ENCODE data around the gene SIK2.
A peak's percentile ranks its signal among the peaks of the same experiment; 100 is the strongest.
"Not testable (repeated sequence)": the region's sequence is repeated elsewhere in the genome, so short reads cannot be mapped to it uniquely, and the experiment has no call there.

The SIK2 gene

GRCh38 chr11:111766834-111767142 lies 164.5 kb downstream of the SIK2 start:
- TF ChIP-seq CTCF (IDR thresholded peaks at IDR 0.05; ENCODE audit: low read depth, low read length) = no peak
- peak overlapping the region; percentile 86 for H3K4me3 ChIP-seq (ENCODE audit: low read depth, low read length)
- in situ Hi-C loops (cut with HindIII; ENCODE audit: low sequenced_read_pairs) = no loop called here
- no peak for DNase-seq (ENCODE audit: low read depth, low spot score)

- no peak for DNase-seq (ENCODE audit: low read depth, low spot score)
- no peak for TF ChIP-seq CTCF (IDR thresholded peaks at IDR 0.05; ENCODE audit: low read depth, low read length)
- in situ Hi-C loops (cut with HindIII; ENCODE audit: low sequenced_read_pairs) = no loop called here
Measured at GRCh38 chr11:111770581-111771134, 168.4 kb downstream of the SIK2 start.

GRCh38 chr11:111771205-111771604 lies 169.0 kb downstream of the SIK2 start:
- in situ Hi-C loops (cut with HindIII; ENCODE audit: low sequenced_read_pairs); DNase-seq (ENCODE audit: low read depth, low spot score); H3K4me3 ChIP-seq (ENCODE audit: low read depth, low read length): not testable (repeated sequence)

More at GRCh38 chr11:111770581-111771134, 168.4 kb downstream of the SIK2 start:
- no peak overlapping the region for H3K4me3 ChIP-seq (ENCODE audit: low read depth, low read length)

- DNase-seq (ENCODE audit: low read depth, low spot score) = no peak
- TF ChIP-seq CTCF (IDR thresholded peaks at IDR 0.05; ENCODE audit: low read depth, low read length) = no peak
- in situ Hi-C loops (cut with HindIII; ENCODE audit: low sequenced_read_pairs) = no loop called here
- no peak overlapping the region for H3K4me3 ChIP-seq (ENCODE audit: low read depth, low read length)
Measured at GRCh38 chr11:111772535-111772934, 170.3 kb downstream of the SIK2 start.

- in situ Hi-C loops (cut with HindIII; ENCODE audit: low sequenced_read_pairs) = no loop called here
- H3K4me3 ChIP-seq (ENCODE audit: low read depth, low read length) = no peak overlapping the region
- peak; percentile 53 for DNase-seq (ENCODE audit: low read depth, low spot score)
- no peak for TF ChIP-seq CTCF (IDR thresholded peaks at IDR 0.05; ENCODE audit: low read depth, low read length)
Measured at GRCh38 chr11:111774955-111775710, 172.9 kb downstream of the SIK2 start.

- H3K4me3 ChIP-seq (ENCODE audit: low read depth, low read length) = no peak overlapping the region
- DNase-seq (ENCODE audit: low read depth, low spot score) = no peak
- TF ChIP-seq CTCF (IDR thresholded peaks at IDR 0.05; ENCODE audit: low read depth, low read length) = no peak
- in situ Hi-C loops (cut with HindIII; ENCODE audit: low sequenced_read_pairs) = no loop called here
Measured at GRCh38 chr11:111776398-111777093, 174.3 kb downstream of the SIK2 start.
